GM23338 (cell line): ENCODE measurements around the gene NDUFAF7. TPM values are rescaled to one million over a fixed set of nuclear protein-coding genes. Genes with fewer than 3 reads are reported as not detected.

ENCODE experiments used
- ATAC-seq: fragments of 200-7000 bp; cut with Tn5 transposase; 3 replicates; pipeline ENCODE4 v1.9.1; 2020
- DNase-seq: peaks from one replicate; pipeline ENCODE4 v3.0.0-alpha.2; 2015; ENCODE audit warnings: low spot score
- H2AFZ ChIP-seq: fragments of 200-600 bp; sonication (generic); 2 replicates; pipeline ENCODE4 v1.8.0; 2016; ENCODE audit warnings: antibody characterized with exemption, mild to moderate bottlenecking, moderate library complexity
- H3F3A ChIP-seq: fragments of 200-600 bp; sonication (generic); replicated peaks from 2 replicates; pipeline ENCODE4 v1.8.0; 2017; ENCODE audit warnings: antibody characterized with exemption, mixed run types, low read depth
- H3K27ac ChIP-seq: fragments of 200-600 bp; sonication (generic); 2 replicates; pipeline ENCODE4 v1.6.1; 2016; ENCODE audit warnings: low read depth
- H3K27me3 ChIP-seq: fragments of 200-600 bp; sonication (generic); 2 replicates; pipeline ENCODE4 v1.8.0; 2016; ENCODE audit warnings: mild to moderate bottlenecking, mixed run types, moderate library complexity; ENCODE audit not compliant: insufficient read depth
- H3K36me3 ChIP-seq: fragments of 200-600 bp; sonication (generic); 2 replicates; pipeline ENCODE4 v1.8.0; 2016; ENCODE audit warnings: mild to moderate bottlenecking; ENCODE audit not compliant: insufficient read depth
- H3K4me1 ChIP-seq: fragments of 200-600 bp; sonication (generic); 2 replicates; pipeline ENCODE4 v1.8.0; 2016; ENCODE audit warnings: mild to moderate bottlenecking, moderate library complexity; ENCODE audit not compliant: insufficient read depth
- H3K4me2 ChIP-seq: fragments of 200-600 bp; sonication (generic); 2 replicates; pipeline ENCODE4 v1.7.1; 2017; ENCODE audit warnings: mixed run types
- H3K4me3 ChIP-seq: fragments of 200-600 bp; sonication (generic); 2 replicates; pipeline ENCODE4 v1.6.1; 2016; ENCODE audit warnings: mixed run types
- H3K79me2 ChIP-seq: fragments of 200-600 bp; sonication (generic); replicated peaks from 2 replicates; pipeline ENCODE4 v1.8.0; 2017; ENCODE audit warnings: mild to moderate bottlenecking; ENCODE audit not compliant: insufficient read depth
- H3K9me2 ChIP-seq: fragments of 200-600 bp; sonication (generic); 2 replicates; pipeline ENCODE4 v1.8.0; 2017; ENCODE audit not compliant: insufficient read depth
- H4K20me1 ChIP-seq: fragments of 200-600 bp; sonication (generic); replicated peaks from 2 replicates; pipeline ENCODE4 v1.8.0; 2017; ENCODE audit warnings: mild to moderate bottlenecking; ENCODE audit not compliant: insufficient read depth
- H3K27ac Mint-ChIP-seq: 2 replicates; pipeline ENCODE4 v1.8.0; 2020; ENCODE audit warnings: inconsistent platforms, mild to moderate bottlenecking, moderate library complexity, mixed read lengths
- H3K27me3 Mint-ChIP-seq: 3 replicates; pipeline ENCODE4 v1.8.0; 2022; ENCODE audit warnings: low read depth, mild to moderate bottlenecking, moderate library complexity, mixed read lengths, inconsistent platforms; ENCODE audit not compliant: insufficient read depth, poor library complexity
- H3K36me3 Mint-ChIP-seq: 3 replicates; pipeline ENCODE4 v1.8.0; 2021; ENCODE audit warnings: low read depth, mild to moderate bottlenecking, inconsistent platforms, moderate library complexity, mixed read lengths
- H3K4me1 Mint-ChIP-seq: 3 replicates; pipeline ENCODE4 v1.8.0; 2020; ENCODE audit warnings: mild to moderate bottlenecking, inconsistent platforms, mixed read lengths
- H3K4me3 Mint-ChIP-seq: 3 replicates; pipeline ENCODE4 v1.8.0; 2021; ENCODE audit warnings: moderate library complexity, mild to moderate bottlenecking, inconsistent platforms, mixed read lengths
- H3K9me3 Mint-ChIP-seq: 3 replicates; pipeline ENCODE4 v1.8.0; 2020; ENCODE audit warnings: moderate library complexity, mild to moderate bottlenecking, inconsistent platforms, mixed read lengths
- CREB1 ChIP-seq: fragments of 250-450 bp; sonication (Bioruptor Pico); IDR thresholded peaks from 2 replicates; pipeline ENCODE4 v1.5.0; 2020; ENCODE audit warnings: low read depth, mild to moderate bottlenecking, moderate library complexity
- EZH2 ChIP-seq: fragments of 200-600 bp; sonication (generic); IDR thresholded peaks from one replicate; pipeline ENCODE4 v1.8.0; 2017; ENCODE audit warnings: antibody characterized with exemption, mild to moderate bottlenecking, low read depth; ENCODE audit not compliant: unreplicated experiment
- EZH2phosphoT487 ChIP-seq: fragments of 200-600 bp; sonication (generic); IDR thresholded peaks from one replicate; pipeline ENCODE4 v1.8.1; 2018; ENCODE audit warnings: antibody characterized with exemption; ENCODE audit not compliant: unreplicated experiment
- NANOG ChIP-seq: IDR thresholded peaks from 2 replicates; pipeline ENCODE4 v1.6.1; 2016; ENCODE audit warnings: antibody characterized with exemption, borderline replicate concordance
- POLR2AphosphoS5 ChIP-seq: IDR thresholded peaks from 2 replicates; pipeline ENCODE4 v1.6.1; 2016; ENCODE audit warnings: antibody characterized with exemption, low read depth
- REST ChIP-seq: IDR thresholded peaks from one replicate; pipeline ENCODE4 v1.6.1; 2018; ENCODE audit warnings: antibody characterized with exemption; ENCODE audit not compliant: unreplicated experiment
- ZNF462 ChIP-seq: fragments of 250-450 bp; sonication (Bioruptor Pico); IDR thresholded peaks from 2 replicates; pipeline ENCODE4 v1.5.0; 2020; ENCODE audit warnings: mild to moderate bottlenecking, moderate library complexity
- long read RNA-seq: library from polyadenylated mRNA; unstranded; transcript quantifications from one replicate; pipeline ENCODE4 v2.0.0, GENCODE V29; 2020; ENCODE audit not compliant: unreplicated experiment
- polyA plus RNA-seq: library from polyadenylated mRNA; unstranded; fragments of >200 nt; fragmentation: Nextera tagmentation; extraction: Ambion mirVana; gene quantifications from 2 replicates; pipeline ENCODE4 v1.2.1, GENCODE V29; 2016
- total RNA-seq: library from RNA; depleted of rRNA; stranded (reverse); fragments of >200 nt; shearing (Covaris generic); gene quantifications from 2 replicates; pipeline ENCODE4 v1.2.3, GENCODE V29; 2014; rRNA removed

The NDUFAF7 gene
- total RNA-seq (47.4 and 52.8 TPM in 2 replicates), polyA plus RNA-seq (44.3 and 58.2 TPM in 2 replicates)
- long read RNA-seq, transcript NDUFAF7-201 (10 exons, 2,176 nt) = major isoform, 19 of 42 reads
- long read RNA-seq, partial matches to known transcripts = 5 of 42 reads
- long read RNA-seq, other reads (novel, unspliced or antisense) = 18 of 42 reads

GRCh38 chr2:37231241-37232130 lies at the start of gene NDUFAF7, which contains the start of gene CEBPZ:
NDUFAF7 (plus strand) TSS chr2:37231658; CDS start chr2:37231706, 48 bp downstream.
CEBPZ (minus strand) TSS chr2:37231596; CDS start chr2:37231567, 29 bp downstream.
- Mint-ChIP-seq H3K4me3 (no peak within 1 kb of the TSS), H3K4me1 (peaks cover 31% of the 10 kb centered on the region), H3K9me3 (no peaks in the 10 kb centered on the region), H3K27ac (no peak within 1 kb of the TSS), H3K27me3 (no peaks in the 10 kb centered on the region), H3K36me3 (peaks cover 52% of the 10 kb centered on the region)
- Histone ChIP-seq H3K4me2 (peak within 1 kb of the TSS; percentile 86), H4K20me1 (peaks cover 18% of the 10 kb centered on the region), H3K4me3 (peak within 1 kb of the TSS; percentile 95), H3K36me3 (peaks cover 19% of the 10 kb centered on the region), H3K27ac (peak within 1 kb of the TSS; percentile 76), H3K9me2 (peaks cover 5% of the 10 kb centered on the region; the same call in 1 of the 2 replicates), H2AFZ (peak within 1 kb of the TSS; percentile 77), H3K27me3 (no peaks in the 10 kb centered on the region), H3K79me2 (peaks cover 100% of the 10 kb centered on the region), H3F3A (peaks cover 25% of the 10 kb centered on the region), H3K4me1 (peaks cover 54% of the 10 kb centered on the region)
- ATAC-seq (peak; percentile 95), DNase-seq (peak; percentile 94)
- TF ChIP-seq CREB1 (CRISPR knock-in tag) (peak; percentile 80), EZH2phosphoT487 (no peak), POLR2AphosphoS5 (peak; percentile 92)

GRCh38 chr2:37181726-37182684 lies 49.5 kb upstream of the NDUFAF7 start:
- Histone ChIP-seq H3K36me3 (no peaks in the 10 kb centered on the region), H3K4me1 (peaks cover 16% of the 10 kb centered on the region), H3K27ac (peak overlapping the region; percentile 68), H3K9me2 (no peaks in the 10 kb centered on the region), H3K27me3 (no peaks in the 10 kb centered on the region), H3F3A (peaks cover 5% of the 10 kb centered on the region; the same call in 1 of the 2 replicates), H3K79me2 (no peaks in the 10 kb centered on the region), H3K4me2 (no peak overlapping the region), H2AFZ (peak overlapping the region; percentile 3), H3K4me3 (no peak overlapping the region), H4K20me1 (no peaks in the 10 kb centered on the region)
- DNase-seq = no peak
- H3K9me3 Mint-ChIP-seq = no peaks in the 10 kb centered on the region
- no peaks in the 10 kb centered on the region for H3K36me3 Mint-ChIP-seq
- peak; percentile 64 for ATAC-seq
- H3K27ac Mint-ChIP-seq = peak overlapping the region; percentile 84
- peaks cover 25% of the 10 kb centered on the region for H3K4me1 Mint-ChIP-seq
- no peak overlapping the region; the same call in 2 of the 3 replicates for H3K4me3 Mint-ChIP-seq
- H3K27me3 Mint-ChIP-seq = peaks cover 4% of the 10 kb centered on the region
- TF ChIP-seq ZNF462 = no peak
- no peak for TF ChIP-seq EZH2
- TF ChIP-seq REST = no peak
- no peak for TF ChIP-seq NANOG
